Naive thymus-derived CD8-positive, alpha-beta T cell (primary cell): Measurements from ENCODE around the gene PDYN. TPM values are rescaled to one million over a fixed set of nuclear protein-coding genes. Genes with fewer than 3 reads are reported as not detected.

Source experiments
- ATAC-seq, 2 donors: fragments of 150-1000 bp; cut with Tn5 transposase in 1 of 2; sonication (Bioruptor Pico), chemical (Tn5 transposase) in 1 of 2; 1 replicate in 1 of 2; 2 replicates in 1 of 2; pipeline ENCODE4 v1.10.0; 2021; ENCODE audit warnings: mild to moderate bottlenecking in 2 of 2, moderate library complexity in 2 of 2
- POLR2A ChIA-PET: fragments of 350-600 bp; sonication (Branson Sonifier 250); formaldehyde crosslinking; loops from one replicate; lab custom pipeline; 2021; ENCODE audit warnings: antibody characterized with exemption; lab: Charles Lee
- DNase-seq, 10 donors: peaks; one replicate each; pipeline versions ENCODE4 v3.0.0 to v3.0.0-alpha.2; 2020 to 2022
- H3K27ac Mint-ChIP-seq, 10 donors: one replicate each; pipeline ENCODE4 v1.8.0; 2020 to 2022; ENCODE audit warnings: mild to moderate bottlenecking in 10 of 10, mixed read lengths in 10 of 10, moderate library complexity in 4 of 10, inconsistent platforms in 1 of 10
- H3K27me3 Mint-ChIP-seq, 5 donors: one replicate each; pipeline ENCODE4 v1.8.0; 2021 to 2022; ENCODE audit warnings: mixed read lengths in 5 of 5
- H3K36me3 Mint-ChIP-seq, 3 donors: one replicate each; pipeline ENCODE4 v1.8.0; 2020 to 2022; ENCODE audit warnings: mixed read lengths in 3 of 3, mild to moderate bottlenecking in 2 of 3, inconsistent platforms in 1 of 3
- H3K4me1 Mint-ChIP-seq, 4 donors: one replicate each; pipeline ENCODE4 v1.8.0; 2021 to 2022; ENCODE audit warnings: mixed read lengths in 4 of 4
- H3K4me3 Mint-ChIP-seq, 10 donors: one replicate each; pipeline ENCODE4 v1.8.0; 2020 to 2022; ENCODE audit warnings: mild to moderate bottlenecking in 10 of 10, mixed read lengths in 10 of 10, moderate library complexity in 6 of 10, inconsistent platforms in 1 of 10
- H3K9me3 Mint-ChIP-seq, 9 donors: one replicate each; pipeline ENCODE4 v1.8.0; 2020 to 2022; ENCODE audit warnings: mixed read lengths in 9 of 9, mild to moderate bottlenecking in 3 of 9, inconsistent platforms in 1 of 9, moderate library complexity in 1 of 9
- polyA plus RNA-seq, 3 donors: library from polyadenylated mRNA; unstranded; fragments of 300-500 nt; fragmentation: Illumina TruSeq; gene quantifications; one replicate each; pipeline ENCODE4 v1.2.3, GENCODE V29; 2021
- total RNA-seq, 8 experiments: library from RNA in 2 of 8; stranded (reverse) in 2 of 8; gene quantifications; one replicate each; pipeline ENCODE4 v1.2.3 and lab custom pipeline; 2021 to 2026

PDYN gene
- total and polyA plus RNA-seq, 5 experiments from 2014 or later: not detected

DNA sequence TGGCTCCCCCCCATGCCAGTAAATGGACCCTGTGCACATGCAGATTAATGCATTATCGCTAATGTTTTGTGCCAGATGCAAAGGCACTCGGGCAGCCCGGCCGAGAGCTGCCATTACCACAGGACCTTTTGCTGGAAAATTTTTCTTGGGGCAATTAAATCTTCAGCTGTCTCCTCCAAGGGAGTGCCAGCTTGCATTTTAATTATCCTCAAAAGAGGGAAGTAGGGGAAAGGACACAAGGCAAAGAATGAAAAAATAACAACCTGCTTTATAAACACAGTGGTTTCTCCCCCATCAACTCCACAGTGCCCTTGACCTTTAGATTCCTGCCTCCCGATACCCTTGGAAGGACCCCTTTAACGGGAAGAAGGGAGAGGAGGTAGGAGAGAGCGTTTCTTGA, 48.2 kb downstream of the PDYN start:
- Mint-ChIP-seq H3K4me1 (peaks cover 0 to 11% (median 4%) of the 10 kb centered on the region in 4 donors), H3K9me3 (no peaks in the 10 kb centered on the region), H3K27me3 (peaks cover 23 to 83% (median 41%) of the 10 kb centered on the region in 5 donors), H3K4me3 (no peak overlapping the region), H3K36me3 (peaks cover 0 to 2% (median 0%) of the 10 kb centered on the region in 3 donors), H3K27ac (no peak overlapping the region)
- ATAC-seq (no peak), DNase-seq (no peak)
- POLR2A ChIA-PET: no interaction called here

DNA sequence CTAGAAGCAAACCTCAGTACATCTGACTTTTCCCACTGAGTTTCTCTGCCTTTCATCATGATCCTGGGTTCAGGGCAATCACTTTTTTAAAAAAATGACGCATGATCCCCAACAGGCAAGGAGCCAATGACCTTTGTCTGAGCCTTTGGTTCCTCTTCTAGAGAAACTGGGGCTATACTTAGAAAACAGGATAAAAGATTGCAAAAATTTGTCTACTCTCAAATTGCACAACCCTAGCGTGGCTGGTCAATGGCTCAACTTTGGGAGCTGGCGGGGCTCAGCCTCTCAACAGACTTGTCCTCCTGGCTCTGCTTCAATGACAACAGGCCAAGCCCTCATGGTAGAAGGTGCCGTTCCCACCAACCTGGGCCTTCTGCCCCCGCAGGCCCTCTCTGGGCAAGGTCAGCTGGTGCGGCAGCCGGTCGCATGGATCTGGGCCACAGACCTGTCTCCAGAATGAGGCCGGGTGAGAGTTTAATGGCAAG, 48.7 kb downstream of the PDYN start:
- Mint-ChIP-seq H3K27me3 (peaks cover 23 to 81% (median 41%) of the 10 kb centered on the region in 5 donors), H3K27ac (no peak overlapping the region), H3K4me3 (no peak overlapping the region), H3K36me3 (peaks cover 0 to 2% (median 0%) of the 10 kb centered on the region in 3 donors), H3K4me1 (peaks cover 0 to 11% (median 4%) of the 10 kb centered on the region in 4 donors), H3K9me3 (no peaks in the 10 kb centered on the region)
- ATAC-seq (no peak), DNase-seq (no peak)
- POLR2A ChIA-PET: no interaction called here

DNA sequence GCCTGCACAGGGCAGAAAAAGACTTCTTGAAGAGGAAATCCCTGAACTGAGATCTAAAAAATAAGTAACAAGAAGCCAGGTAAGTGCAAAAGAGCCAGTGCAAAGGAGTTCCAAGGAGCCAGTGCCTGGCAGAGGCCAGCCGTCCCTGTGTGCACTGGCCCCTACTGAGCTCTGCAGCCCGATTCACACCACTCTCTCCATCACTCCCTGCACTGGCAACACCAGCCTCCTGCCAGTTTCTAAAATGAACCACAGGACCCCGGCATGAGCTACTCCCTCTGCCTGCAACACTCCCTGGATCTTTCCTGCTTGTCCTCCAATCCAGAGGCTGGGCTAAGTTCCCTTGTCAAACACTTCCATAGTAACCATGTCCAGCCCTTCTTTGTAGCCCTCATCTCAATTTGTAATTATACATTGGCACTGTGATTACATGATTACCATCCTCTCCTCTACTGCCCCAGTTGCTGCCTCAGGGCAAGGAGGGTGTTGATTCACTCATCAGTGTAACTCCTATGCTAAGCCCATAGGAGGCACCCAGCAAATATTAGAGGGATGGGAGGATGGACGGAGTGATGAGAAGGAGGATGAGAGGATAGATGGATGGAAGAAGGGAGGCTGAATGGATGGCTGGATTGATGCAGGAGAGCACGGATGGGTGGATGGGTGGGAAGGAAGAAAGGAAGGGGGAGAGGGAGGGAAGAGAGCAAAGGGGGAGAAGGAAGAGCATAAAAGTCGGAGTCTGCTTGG, 49.3 kb downstream of the PDYN start:
- Mint-ChIP-seq H3K9me3 (no peaks in the 10 kb centered on the region), H3K4me3 (no peak overlapping the region), H3K27me3 (peaks cover 23 to 75% (median 41%) of the 10 kb centered on the region in 5 donors), H3K36me3 (peaks cover 0 to 2% (median 0%) of the 10 kb centered on the region in 3 donors), H3K4me1 (peaks cover 0 to 10% (median 4%) of the 10 kb centered on the region in 4 donors), H3K27ac (no peak overlapping the region)
- ATAC-seq (no peak), DNase-seq (no peak)
- POLR2A ChIA-PET: no interaction called here

GRCh38 chr20:1943275-1944002, 50.4 kb downstream of the PDYN start:
- POLR2A ChIA-PET: no interaction called here
- Mint-ChIP-seq H3K36me3 (peaks cover 0 to 2% (median 0%) of the 10 kb centered on the region in 3 donors), H3K27ac (no peak overlapping the region), H3K9me3 (no peaks in the 10 kb centered on the region), H3K4me3 (no peak overlapping the region), H3K27me3 (peaks cover 20 to 66% (median 36%) of the 10 kb centered on the region in 5 donors), H3K4me1 (peaks cover 0 to 10% (median 4%) of the 10 kb centered on the region in 4 donors)
- ATAC-seq: no peak
- no peak for DNase-seq

DNA sequence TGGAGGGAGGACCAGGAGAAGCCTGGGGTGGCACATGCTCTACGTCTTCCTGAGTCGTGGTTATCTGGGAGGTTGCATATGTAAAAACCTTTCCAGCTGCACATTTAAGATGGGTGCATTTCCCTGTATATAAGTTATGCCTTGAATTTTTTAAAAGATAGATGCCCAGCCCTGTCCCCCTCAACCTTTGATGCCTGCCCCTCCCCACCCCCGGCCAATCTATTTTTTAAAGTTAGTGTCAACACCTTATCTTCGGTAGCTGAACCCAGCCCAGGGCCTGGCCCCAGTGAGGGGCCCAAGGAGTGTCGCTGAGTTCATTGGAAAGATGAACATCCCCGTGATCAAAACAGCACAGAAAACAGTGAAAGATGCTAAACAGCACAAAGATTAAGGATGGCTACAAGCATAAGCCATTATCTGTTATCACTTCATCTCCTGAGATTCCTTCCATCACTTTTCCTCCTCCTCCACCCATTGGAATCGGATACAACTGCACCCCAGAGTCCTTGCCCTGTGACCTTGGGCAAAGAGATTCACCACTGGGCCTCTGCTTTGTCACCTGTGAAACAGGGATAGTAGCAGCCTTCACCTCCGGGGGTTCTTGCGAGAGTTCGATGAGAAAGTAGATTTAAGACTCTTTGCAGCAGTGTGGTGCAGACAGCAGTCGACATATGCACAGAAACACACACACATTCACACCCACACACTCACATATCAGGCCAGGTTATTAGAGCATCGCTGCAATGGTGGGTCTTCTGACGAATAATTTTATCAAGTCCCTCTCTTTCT, 51.2 kb downstream of the PDYN start:
- H3K36me3 Mint-ChIP-seq: peaks cover 0 to 2% (median 0%) of the 10 kb centered on the region in 3 donors
- ATAC-seq (no peak), DNase-seq (no peak)
- H3K9me3 Mint-ChIP-seq: no peaks in the 10 kb centered on the region
- peaks cover 15 to 59% (median 38%) of the 10 kb centered on the region in 5 donors for H3K27me3 Mint-ChIP-seq
- no peak overlapping the region for H3K27ac Mint-ChIP-seq
- POLR2A ChIA-PET: no interaction called here
- H3K4me1 Mint-ChIP-seq: peaks cover 0 to 8% (median 4%) of the 10 kb centered on the region in 4 donors
- no peak overlapping the region for H3K4me3 Mint-ChIP-seq

GRCh38 chr20:1942061-1942460, 51.8 kb downstream of the PDYN start:
- Mint-ChIP-seq H3K9me3 (no peaks in the 10 kb centered on the region), H3K4me3 (no peak overlapping the region), H3K27me3 (peaks cover 14 to 52% (median 36%) of the 10 kb centered on the region in 5 donors), H3K4me1 (peaks cover 0 to 7% (median 4%) of the 10 kb centered on the region in 4 donors), H3K27ac (no peak overlapping the region), H3K36me3 (peaks cover 0 to 2% (median 0%) of the 10 kb centered on the region in 3 donors)
- DNase-seq (no peak), ATAC-seq (no peak)
- POLR2A ChIA-PET: no interaction called here

- Mint-ChIP-seq H3K4me3 (no peak overlapping the region), H3K27ac (no peak overlapping the region), H3K36me3 (peaks cover 0 to 2% (median 0%) of the 10 kb centered on the region in 3 donors), H3K9me3 (no peaks in the 10 kb centered on the region), H3K27me3 (peaks cover 15 to 45% (median 37%) of the 10 kb centered on the region in 5 donors), H3K4me1 (peaks cover 0 to 3% (median 0%) of the 10 kb centered on the region in 4 donors)
- no peak for DNase-seq
- ATAC-seq: no peak
- POLR2A ChIA-PET: no interaction called here
Measured at GRCh38 chr20:1941226-1941625, 52.6 kb downstream of the PDYN start.

- POLR2A ChIA-PET: no interaction called here
- no peak for DNase-seq
- no peak for ATAC-seq
- H3K27ac Mint-ChIP-seq: no peak overlapping the region
- H3K9me3 Mint-ChIP-seq: no peaks in the 10 kb centered on the region
- H3K36me3 Mint-ChIP-seq: peaks cover 0 to 2% (median 0%) of the 10 kb centered on the region in 3 donors
- peaks cover 19 to 44% (median 36%) of the 10 kb centered on the region in 5 donors for H3K27me3 Mint-ChIP-seq
- no peak overlapping the region for H3K4me3 Mint-ChIP-seq
- peaks cover 0 to 3% (median 0%) of the 10 kb centered on the region in 4 donors for H3K4me1 Mint-ChIP-seq
Measured at GRCh38 chr20:1940581-1940980, 53.3 kb downstream of the PDYN start.

DNA sequence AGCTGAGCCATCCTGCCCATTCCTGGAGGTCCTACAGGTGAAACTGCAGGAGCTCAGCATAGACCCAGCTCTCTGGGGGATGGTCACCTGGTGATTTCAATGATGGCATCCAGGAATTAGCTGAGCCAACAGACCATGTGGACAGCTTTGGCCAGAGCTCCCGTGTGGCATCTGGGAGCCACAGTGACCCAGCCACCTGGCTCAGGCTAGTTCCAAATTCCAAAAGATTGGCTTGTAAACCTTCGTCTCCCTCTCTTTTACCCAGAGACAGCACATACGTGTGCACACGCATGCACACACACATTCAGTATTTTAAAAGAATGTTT, 54.6 kb downstream of the PDYN start:
- Mint-ChIP-seq H3K4me1 (no peaks in the 10 kb centered on the region), H3K4me3 (no peak overlapping the region), H3K9me3 (no peaks in the 10 kb centered on the region), H3K36me3 (no peaks in the 10 kb centered on the region), H3K27me3 (peaks cover 14 to 38% (median 36%) of the 10 kb centered on the region in 5 donors), H3K27ac (no peak overlapping the region)
- DNase-seq (no peak), ATAC-seq (no peak)
- POLR2A ChIA-PET: no interaction called here

- H3K4me3 Mint-ChIP-seq: no peak overlapping the region
- no peak for ATAC-seq
- POLR2A ChIA-PET: no interaction called here
- peaks cover 12 to 36% (median 32%) of the 10 kb centered on the region in 5 donors for H3K27me3 Mint-ChIP-seq
- H3K36me3 Mint-ChIP-seq: no peaks in the 10 kb centered on the region
- H3K4me1 Mint-ChIP-seq: no peaks in the 10 kb centered on the region
- H3K27ac Mint-ChIP-seq: no peak overlapping the region
- no peak for DNase-seq
- H3K9me3 Mint-ChIP-seq: no peaks in the 10 kb centered on the region
Measured at GRCh38 chr20:1938464-1939269, 55.2 kb downstream of the PDYN start.

DNA sequence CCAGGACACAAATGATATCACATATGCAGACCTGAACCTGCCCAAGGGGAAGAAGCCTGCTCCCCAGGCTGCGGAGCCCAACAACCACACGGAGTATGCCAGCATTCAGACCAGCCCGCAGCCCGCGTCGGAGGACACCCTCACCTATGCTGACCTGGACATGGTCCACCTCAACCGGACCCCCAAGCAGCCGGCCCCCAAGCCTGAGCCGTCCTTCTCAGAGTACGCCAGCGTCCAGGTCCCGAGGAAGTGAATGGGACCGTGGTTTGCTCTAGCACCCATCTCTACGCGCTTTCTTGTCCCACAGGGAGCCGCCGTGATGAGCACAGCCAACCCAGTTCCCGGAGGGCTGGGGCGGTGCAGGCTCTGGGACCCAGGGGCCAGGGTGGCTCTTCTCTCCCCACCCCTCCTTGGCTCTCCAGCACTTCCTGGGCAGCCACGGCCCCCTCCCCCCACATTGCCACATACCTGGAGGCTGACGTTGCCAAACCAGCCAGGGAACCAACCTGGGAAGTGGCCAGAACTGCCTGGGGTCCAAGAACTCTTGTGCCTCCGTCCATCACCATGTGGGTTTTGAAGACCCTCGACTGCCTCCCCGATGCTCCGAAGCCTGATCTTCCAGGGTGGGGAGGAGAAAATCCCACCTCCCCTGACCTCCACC, 56.4 kb downstream of the PDYN start:
- ATAC-seq (no peak), DNase-seq (no peak)
- H3K9me3 Mint-ChIP-seq: no peaks in the 10 kb centered on the region
- H3K4me3 Mint-ChIP-seq: no peak overlapping the region
- no peaks in the 10 kb centered on the region for H3K4me1 Mint-ChIP-seq
- no peak overlapping the region for H3K27ac Mint-ChIP-seq
- peaks cover 10 to 35% (median 29%) of the 10 kb centered on the region in 5 donors for H3K27me3 Mint-ChIP-seq
- H3K36me3 Mint-ChIP-seq: no peaks in the 10 kb centered on the region
- POLR2A ChIA-PET: no interaction called here
